Pulmonary artery endothelial cell (primary cell): Measurements from ENCODE around the gene FCAMR. TPM values are rescaled to one million over a fixed set of nuclear protein-coding genes. Genes with fewer than 3 reads are reported as not detected.

Experiments used
- DNase-seq: peaks from one replicate; pipeline ENCODE4 v3.0.0-alpha.2; 2011; ENCODE audit warnings: low read depth, low spot score
- total RNA-seq: library from RNA; depleted of rRNA; stranded (reverse); fragments of >200 nt; gene quantifications from 2 replicates; pipeline ENCODE4 v1.2.3, GENCODE V29; 2014

FCAMR gene
- total RNA-seq: not detected in 2 replicates

GRCh38 chr1:206970446-206970845 lies at the start of gene FCAMR:
Gene FCAMR, minus strand, starts transcription at chr1:206970460. Its CDS starts 335 bp downstream, at chr1:206970125.
- no peak for DNase-seq

GRCh38 chr1:207019661-207020060 lies 49.4 kb upstream of the FCAMR start:
- DNase-seq: no peak

- no peak for DNase-seq
Observed at GRCh38 chr1:207019161-207019560, 48.9 kb upstream of the FCAMR start.

- DNase-seq: no peak
Observed at GRCh38 chr1:207018707-207019106, 48.4 kb upstream of the FCAMR start.

GRCh38 chr1:207017615-207018559 lies 47.6 kb upstream of the FCAMR start:
- no peak for DNase-seq

- DNase-seq: no peak
Observed at GRCh38 chr1:207015791-207016190, 45.5 kb upstream of the FCAMR start.

- no peak for DNase-seq
Observed at GRCh38 chr1:207014728-207015127, 44.5 kb upstream of the FCAMR start.

DNA sequence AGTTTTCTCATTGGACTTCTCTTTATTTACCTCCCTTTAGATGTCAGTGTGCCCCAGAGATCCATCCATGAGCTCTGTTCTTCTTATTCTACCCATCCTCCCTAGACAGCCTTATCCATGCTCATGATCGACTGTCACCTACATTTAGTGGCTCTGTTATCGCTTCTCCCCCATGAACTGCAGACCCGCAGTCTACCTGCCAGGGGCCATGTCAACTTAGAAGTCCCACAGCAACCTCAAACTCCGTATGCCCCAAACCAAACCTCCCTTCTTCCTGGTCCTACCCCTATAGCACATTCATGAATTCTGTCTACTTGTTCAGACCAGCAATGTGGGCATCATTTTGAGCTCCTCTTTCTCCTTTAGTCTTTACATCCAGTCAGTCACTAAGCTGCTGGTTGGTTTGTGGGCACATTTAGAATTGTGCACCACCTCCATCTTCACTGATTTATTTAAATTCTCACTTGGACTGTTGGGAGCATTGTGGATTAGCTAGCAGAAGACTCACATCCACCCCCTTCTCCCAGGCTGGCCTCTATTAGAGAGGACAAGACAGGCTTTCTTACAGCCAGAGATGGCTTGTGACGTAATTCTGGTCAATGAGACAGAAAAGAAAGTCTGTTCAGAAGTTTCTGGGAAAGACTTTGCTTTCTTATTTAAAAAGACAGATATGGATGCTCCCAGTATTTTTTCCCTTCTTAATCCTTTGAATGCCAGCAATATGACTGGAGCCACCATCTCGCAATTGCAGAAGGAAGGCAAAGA lies 43.2 kb upstream of the FCAMR start:
- no peak for DNase-seq

GRCh38 chr1:207010726-207011125 lies 40.5 kb upstream of the FCAMR start:
- DNase-seq: no peak

GRCh38 chr1:207009945-207010344 lies 39.7 kb upstream of the FCAMR start:
- DNase-seq: no peak

GRCh38 chr1:207009182-207009850 lies 39.1 kb upstream of the FCAMR start:
- DNase-seq: no peak

DNA sequence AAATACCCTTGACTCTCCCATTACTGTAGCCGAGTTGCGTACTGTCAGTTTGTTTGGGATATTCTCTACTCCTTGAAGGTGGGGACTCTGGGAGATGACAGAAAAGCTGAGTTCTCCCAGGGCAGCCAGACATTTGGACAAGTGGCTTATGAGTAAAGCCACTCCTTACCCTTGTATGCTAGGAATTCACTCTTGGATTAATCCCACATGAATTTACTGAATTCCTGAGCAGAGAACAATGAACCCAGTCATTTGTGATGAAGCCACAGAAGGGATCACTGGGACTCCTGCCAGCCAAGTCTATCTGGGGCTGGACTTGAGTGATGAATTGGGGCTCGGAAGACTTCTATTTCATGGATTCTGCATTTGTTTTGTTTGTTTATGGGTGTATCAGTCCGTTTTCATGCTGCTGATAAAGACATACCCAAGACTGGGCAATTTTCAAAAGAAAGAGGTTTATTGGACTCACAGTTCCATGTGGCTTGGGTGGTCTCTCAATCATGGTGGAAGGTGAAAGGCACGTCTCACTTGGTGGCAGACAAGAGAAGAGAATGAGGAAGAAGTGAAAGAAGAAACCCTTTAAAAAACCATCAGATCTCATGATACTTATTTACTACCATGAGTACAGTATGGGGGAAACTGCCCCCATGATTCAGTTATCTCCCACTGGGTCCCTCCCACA lies 37.2 kb upstream of the FCAMR start:
- DNase-seq: no peak

GRCh38 chr1:207006914-207007313 lies 36.7 kb upstream of the FCAMR start:
- no peak for DNase-seq

- DNase-seq: no peak
Observed at GRCh38 chr1:207006083-207006482, 35.8 kb upstream of the FCAMR start.

GRCh38 chr1:207004931-207005830 lies 34.9 kb upstream of the FCAMR start:
- DNase-seq: no peak

DNA sequence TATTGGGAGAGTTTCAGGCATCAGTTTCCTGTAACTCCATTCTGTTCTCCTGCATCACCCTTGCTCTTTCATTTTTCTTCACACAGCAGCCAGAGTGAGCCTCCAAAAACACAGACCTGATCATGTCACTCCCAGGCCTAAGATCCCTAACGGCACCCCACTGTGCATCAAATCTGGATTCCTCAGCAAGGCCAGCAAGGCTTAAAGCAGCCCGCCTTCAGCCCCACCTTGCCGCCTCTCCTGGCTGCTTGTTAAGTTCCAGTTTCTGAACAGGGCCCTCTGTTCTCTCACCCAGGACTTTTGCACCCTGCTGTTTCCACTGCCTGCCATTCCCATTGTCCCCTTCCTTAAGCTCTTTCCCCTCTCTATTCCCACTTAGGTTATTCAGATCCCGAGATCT lies 33.0 kb upstream of the FCAMR start:
- DNase-seq: no peak

DNA sequence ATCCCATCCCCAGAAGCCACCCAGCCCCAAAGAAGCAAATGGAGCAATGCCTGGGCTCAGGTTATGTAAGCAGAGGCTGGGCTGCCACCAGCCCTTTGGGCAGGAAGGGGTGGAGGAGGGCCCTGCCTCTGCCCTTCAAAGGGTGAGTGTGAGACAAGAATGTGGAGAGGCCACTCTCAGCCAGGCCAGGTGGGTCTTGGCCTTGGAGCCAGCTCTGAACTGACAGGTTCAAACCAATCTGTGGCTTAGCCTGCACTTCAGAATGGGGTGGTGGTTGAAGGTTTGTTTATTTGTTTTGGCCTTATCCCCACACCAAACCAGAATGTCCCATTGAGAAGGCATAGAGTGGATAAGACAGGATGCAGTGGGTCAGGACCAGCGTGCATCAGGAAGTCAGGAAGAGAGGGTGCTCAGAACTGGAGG lies 32.5 kb upstream of the FCAMR start:
- DNase-seq: no peak

DNA sequence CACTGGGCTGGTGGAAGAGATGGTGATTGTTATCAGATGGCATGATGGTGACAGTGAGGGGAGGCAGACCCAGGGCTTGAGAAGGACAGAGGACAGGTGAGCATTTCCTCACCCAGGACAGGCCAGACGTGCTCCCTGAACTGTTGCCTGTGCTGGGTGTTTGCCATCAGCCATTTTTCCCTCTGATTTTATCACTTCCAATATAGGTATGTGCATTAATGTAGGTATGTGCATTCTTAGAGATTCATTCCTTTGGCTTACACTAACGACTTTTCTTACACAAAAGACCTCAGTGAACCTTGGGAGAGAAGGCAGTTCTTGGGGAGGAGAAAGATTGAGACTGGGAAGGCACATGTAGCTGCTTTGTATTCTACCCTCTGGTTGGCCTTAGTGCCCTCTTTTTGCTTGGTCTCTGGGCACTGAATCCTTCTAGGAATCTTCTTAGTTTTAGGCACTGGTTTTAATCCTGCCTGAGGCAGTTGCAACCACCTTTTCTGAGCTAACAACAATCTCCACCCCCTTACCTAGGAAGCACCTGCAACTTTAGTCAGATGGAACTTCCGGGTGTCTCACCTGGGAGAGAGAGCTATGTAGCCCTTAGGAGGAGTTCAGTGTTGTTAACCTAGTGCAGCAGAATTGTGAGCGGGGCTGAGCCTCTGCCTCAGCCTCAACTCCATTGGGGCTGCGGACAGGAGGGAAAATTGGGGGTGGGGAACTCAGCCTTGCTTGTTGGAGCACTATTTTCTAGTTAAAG lies 31.4 kb upstream of the FCAMR start:
- DNase-seq: no peak

GRCh38 chr1:207000651-207001291 lies 30.5 kb upstream of the FCAMR start:
- no peak for DNase-seq
